Activated T-cell treated with anti-CD3 and anti-CD28 coated beads, Interleukin-2, amount 50 U/mL, for 1 hour (primary cell): ENCODE data around the gene IRF1.

Experiments
- DNase-seq: peaks from one replicate; pipeline ENCODE4 v3.0.0-alpha.2; 2020

The IRF1 gene

GRCh38 chr5:132500244-132500930, 9.8 kb upstream of the IRF1 start:
- peak; percentile 24 for DNase-seq

GRCh38 chr5:132499440-132500243, 9.1 kb upstream of the IRF1 start:
- DNase-seq: no peak

- no peak for DNase-seq
Measured at GRCh38 chr5:132498686-132499271, 8.2 kb upstream of the IRF1 start.

- DNase-seq: no peak
Measured at GRCh38 chr5:132498152-132498551, 7.6 kb upstream of the IRF1 start.

- DNase-seq: no peak
Measured at GRCh38 chr5:132497488-132497997, 7.0 kb upstream of the IRF1 start.

- peak; percentile 64 for DNase-seq
Measured at GRCh38 chr5:132496631-132497487, 6.3 kb upstream of the IRF1 start.

GRCh38 chr5:132496191-132496630, 5.6 kb upstream of the IRF1 start:
- peak; percentile 80 for DNase-seq

- peak; percentile 68 for DNase-seq
Measured at GRCh38 chr5:132495667-132496190, 5.2 kb upstream of the IRF1 start.

GRCh38 chr5:132493821-132494220, 3.2 kb upstream of the IRF1 start:
- no peak for DNase-seq

GRCh38 chr5:132493241-132493640, 2.7 kb upstream of the IRF1 start:
- no peak for DNase-seq

- no peak for DNase-seq
Measured at GRCh38 chr5:132492386-132493125, 2.0 kb upstream of the IRF1 start.

- peak; percentile 33 for DNase-seq
Measured at GRCh38 chr5:132491368-132492364, 1.1 kb upstream of the IRF1 start.

GRCh38 chr5:132489871-132490483, 596 bp downstream of the IRF1 start:
- DNase-seq: no peak

GRCh38 chr5:132489051-132489770, 1.4 kb downstream of the IRF1 start:
- DNase-seq: peak; percentile 33

GRCh38 chr5:132488590-132488989, 2.0 kb downstream of the IRF1 start:
- no peak for DNase-seq

- peak; percentile 21 for DNase-seq
Measured at GRCh38 chr5:132487841-132488555, 2.6 kb downstream of the IRF1 start.

- DNase-seq: no peak
Measured at GRCh38 chr5:132487095-132487428, 3.5 kb downstream of the IRF1 start.

GRCh38 chr5:132486318-132487094, 4.1 kb downstream of the IRF1 start:
- DNase-seq: peak; percentile 23
